ENCODE results near the gene SRPX.
A peak's percentile ranks its signal among the peaks of the same experiment; 100 is the strongest.

Gene SRPX

DNA sequence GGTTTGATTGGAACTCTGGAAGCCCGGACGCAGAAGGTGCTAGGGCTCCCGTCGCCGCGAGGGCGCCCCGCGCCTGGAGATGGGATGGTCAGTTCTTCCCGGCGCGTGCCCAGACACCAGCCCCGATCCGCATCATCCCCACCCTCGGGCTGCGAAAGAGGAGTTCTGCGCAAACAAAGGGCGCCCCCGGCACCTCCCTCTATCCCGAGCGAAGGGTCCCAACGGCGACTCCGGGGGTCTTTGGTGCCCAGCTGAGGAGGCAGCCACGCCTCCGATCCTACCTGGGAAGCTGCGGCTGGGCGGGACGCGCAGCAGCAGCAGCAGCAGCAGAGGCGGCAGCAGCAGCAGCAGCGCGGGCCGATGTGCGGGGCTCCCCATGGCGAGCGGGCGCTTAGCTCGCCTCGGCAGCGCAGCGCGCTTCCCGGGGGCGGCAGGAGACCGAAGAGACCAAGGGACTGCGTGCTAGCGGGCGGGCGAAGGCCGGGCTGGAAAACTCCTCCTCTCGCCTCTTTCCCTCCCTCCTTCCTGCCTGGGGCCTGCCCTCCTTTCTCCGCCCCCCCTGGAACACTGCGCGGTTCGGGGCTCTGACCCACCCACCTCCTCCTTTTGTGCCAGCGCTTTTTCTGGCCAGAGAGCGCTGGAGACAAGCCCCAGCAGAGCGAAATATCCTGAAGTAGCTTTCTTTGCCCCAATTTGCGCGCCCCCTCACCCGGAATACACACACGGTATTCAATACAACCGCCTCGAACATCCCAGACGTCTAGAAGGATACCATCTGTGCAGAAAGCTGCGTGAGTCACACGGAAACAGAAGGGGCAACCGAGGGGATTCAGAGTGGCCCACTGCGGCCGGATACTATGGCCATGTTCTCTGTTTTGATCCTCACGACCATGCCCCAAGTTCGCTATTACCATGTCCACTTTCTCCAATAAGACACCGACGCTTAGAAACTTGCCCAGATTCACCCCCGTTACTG lies at the start of gene SRPX:
Gene SRPX (minus strand): TSS at position 457 of the 976 bp plus-strand sequence. CDS start 79 bp downstream, at position 378.
- peak; percentile 1 for DNase-seq

DNA sequence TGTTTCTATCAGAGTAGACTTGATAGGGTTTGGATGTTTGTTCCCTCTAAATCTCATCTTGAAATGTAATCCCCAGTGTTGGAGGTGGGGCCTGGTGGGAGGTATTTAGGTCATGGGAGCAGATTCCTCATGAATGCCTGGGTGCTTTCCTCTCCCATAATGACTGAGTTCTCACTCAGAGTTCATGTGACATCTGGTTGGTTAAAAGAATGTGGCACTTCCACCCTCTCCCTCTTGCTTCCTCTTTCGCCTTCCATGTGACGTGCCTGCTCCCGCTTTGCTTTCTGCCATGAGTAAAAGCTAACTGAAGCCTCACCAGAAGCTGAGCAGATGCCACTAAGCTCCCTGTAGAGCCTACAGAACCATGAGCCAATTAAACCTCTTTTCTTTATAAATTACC lies 47.3 kb upstream of the SRPX start:
- DNase-seq = no peak

DNA sequence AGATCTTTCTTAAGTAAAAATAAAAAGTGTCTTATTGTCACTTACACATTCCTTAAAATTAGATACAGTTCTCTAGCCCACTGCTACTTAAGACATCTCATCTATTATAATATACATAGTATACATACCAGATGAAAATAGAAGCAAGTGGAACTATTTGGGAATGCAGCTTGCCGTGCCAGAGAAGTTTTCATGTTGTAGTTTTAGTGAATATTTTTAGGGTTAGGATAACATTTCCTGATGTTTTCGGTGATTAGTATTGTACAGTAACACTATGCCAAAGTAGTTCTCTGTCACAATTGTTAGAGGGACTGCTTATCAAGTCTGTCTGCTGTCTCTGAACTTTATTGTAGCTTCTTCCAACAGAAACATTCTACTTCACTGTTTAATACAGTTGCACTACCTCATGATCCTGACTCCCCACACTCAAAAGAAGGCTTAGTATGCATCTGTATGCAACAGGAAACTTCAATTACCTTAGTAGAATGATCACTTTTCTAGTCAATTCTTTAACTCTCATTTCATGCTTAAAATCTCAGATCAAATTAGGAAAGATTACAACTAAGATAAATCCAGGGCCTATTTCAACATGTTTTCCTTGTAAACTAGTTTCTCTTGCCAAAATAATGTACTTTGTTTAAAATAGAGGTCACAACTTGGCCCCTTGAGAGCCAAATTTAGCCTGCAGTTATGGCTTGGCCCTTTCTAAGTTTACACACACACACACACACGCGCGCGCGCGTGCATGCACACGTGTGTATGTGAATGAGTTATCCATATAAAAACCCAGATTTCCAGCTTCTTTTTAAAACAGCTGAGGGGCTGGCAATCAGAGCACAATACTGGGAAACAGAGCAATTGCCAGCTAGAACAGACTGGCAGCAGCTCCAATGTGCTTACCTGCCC lies 42.3 kb upstream of the SRPX start:
- DNase-seq = no peak

GRCh38 chrX:38260231-38260630 lies 39.6 kb upstream of the SRPX start:
- DNase-seq = peak; percentile 20

DNA sequence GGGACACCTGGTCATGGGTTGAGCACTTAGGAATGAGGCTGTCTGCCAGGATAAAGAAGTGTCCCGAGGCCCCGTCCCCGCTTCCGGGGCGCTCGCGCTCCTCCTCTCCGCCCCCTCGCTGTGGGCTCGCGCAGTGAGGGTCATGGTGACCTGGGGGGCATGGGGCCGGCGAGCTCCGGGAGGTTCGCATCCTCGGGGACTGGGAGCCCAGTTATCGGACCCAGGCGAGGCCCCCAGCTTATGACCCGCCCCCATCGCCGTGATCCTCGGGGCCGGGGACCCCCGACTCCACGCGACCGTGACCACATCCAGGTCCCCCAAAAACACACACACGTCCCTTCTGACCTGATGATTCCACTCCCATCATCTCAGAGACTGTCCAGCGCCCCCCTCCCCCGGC lies 35.3 kb upstream of the SRPX start:
- no peak for DNase-seq

DNA sequence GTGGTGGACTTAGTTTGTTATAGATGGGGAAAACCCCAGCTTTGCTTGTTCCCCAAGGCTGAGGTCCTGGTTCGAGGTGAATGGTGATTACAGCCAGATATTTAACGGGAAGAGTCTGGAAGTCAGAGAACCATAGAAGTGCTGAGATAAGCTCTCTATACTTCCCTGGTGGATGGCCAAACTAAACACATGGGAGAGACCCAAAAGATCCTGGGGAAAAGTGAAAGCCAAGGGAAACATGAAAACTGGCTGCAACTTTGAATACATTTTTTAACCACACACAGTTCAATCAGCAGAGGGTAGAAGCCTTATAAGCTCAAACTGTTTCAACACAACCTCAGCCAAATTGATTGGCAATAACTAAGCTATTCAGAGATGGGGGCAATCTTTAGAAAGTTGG lies 29.3 kb upstream of the SRPX start:
- DNase-seq = no peak

- DNase-seq = no peak
Measured at GRCh38 chrX:38247051-38247450, 26.4 kb upstream of the SRPX start.

DNA sequence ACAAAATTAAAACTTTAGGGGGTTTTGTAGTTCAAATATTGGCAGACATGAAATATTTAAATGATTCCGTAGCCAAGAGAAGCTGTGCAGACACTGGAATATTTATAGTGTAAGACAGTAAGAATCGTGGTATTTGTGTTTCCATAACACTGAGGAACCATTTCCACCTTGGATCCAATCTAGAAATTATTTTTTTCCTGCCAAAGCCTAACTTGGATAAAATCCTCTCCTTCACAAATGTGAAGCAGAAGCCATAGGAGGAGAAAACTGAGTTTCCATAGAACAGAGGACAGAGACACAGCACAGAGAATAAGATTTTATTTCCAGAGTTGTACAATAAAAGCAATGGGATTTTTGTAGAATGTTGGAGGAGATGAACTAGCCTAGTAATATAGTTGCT lies 19.9 kb upstream of the SRPX start:
- DNase-seq = no peak

DNA sequence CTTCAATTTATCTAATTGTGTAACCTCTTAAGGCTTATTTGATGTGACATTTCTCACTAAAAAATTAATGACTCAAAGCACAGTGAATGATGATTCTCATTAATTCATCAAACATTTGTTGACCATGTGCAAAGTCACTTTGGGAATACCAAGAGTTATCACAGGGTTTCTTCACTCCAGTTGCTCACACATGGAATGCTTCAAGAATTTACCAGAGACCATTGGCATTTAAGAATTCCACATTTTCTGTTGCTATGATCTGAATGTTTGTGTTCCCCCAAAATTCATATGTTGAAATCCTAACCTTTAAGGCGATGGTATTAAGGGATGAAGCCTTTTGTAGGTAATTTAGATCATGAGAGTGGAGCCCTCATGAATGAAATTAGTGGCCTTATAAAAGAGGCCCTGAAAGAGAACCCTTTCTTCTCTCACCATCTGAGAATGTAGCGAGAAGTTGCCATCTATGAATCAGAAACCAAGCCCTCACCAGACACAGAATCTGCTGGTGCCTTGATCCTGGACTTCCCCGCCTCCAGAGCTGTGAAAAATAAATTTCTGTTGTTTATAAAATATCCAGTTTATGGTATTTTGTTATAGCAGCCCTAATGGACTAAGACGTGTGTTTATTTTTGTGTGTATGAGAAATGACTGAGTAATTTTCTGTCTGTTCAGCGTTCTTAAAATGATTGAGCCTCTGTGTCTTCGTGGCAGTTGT lies 16.4 kb upstream of the SRPX start:
- DNase-seq = no peak

- no peak for DNase-seq
Measured at GRCh38 chrX:38233891-38234667, 13.4 kb upstream of the SRPX start.

DNA sequence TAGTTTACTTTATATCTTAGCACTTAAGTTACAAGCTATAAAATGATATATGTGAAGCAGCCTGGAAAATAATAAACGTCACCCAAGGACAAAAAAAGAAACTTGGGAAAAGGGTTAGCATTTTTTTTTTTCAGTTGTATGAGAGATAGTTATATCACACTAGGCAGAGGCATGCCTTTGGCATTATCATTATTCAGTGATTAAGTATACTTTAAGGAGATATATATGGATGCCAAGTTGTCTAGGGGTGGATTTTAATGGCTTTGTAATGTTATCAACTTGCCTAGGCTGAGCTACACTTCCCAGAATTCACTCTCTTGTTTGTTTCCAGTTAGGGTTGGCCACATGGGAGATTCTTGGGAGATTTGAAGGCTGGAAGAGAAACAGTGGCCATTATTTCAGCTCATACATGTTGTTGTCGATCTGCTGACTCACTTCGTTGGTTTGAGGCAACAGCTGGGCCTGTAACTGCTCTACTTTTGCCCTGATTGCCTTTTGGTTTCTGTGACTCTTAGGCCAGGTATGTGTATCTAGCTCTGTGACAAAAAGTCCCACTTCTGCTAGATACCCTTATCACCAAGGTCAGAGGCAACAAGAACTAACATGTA lies 11.5 kb upstream of the SRPX start:
- DNase-seq = no peak

DNA sequence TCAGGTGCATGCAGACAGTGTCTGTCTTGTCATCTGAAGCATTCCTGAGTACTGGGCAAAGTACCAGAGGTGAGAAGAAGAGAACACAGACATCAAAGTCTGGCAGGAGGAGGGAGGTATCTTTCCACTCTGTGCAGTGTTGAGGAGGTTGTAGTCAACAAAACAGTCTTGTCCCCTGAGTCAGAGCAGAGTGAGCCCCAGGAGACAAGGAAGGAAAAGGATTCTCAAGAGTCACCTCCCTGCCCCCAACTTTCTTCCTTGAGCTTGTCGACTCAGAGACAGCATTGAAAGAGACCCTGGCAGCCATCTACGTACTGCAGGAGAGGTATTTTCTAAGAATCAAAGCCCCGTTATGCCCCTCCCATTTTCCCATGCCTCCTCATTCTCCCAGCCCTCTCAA lies 4.4 kb upstream of the SRPX start:
- DNase-seq = no peak

DNA sequence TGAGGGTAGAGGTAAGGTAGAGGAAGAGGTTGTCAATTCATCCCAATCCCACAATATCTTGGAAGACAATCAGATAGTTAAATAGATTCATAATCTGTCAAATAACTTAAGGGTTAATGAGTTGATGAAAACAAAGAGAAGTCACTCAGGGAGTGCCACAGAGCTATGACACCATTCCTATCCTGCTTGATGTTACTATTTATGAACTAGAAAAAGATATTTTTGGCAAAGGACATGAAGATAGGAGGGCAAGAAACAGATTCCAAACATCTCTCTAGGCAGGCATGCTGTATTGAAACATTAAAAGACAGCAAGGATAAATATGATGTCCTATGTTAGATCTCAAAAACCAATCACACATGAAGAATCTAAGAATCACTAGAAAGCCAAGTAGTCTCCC lies 3.5 kb upstream of the SRPX start:
- DNase-seq = no peak

GRCh38 chrX:38221391-38221929 lies 789 bp upstream of the SRPX start:
- no peak for DNase-seq

GRCh38 chrX:38220024-38220414 lies 652 bp downstream of the SRPX start:
- peak; percentile 34 for DNase-seq

GRCh38 chrX:38216642-38217041 lies 4.0 kb downstream of the SRPX start:
- DNase-seq = no peak

- no peak for DNase-seq
Measured at GRCh38 chrX:38214551-38215531, 5.8 kb downstream of the SRPX start.

DNA sequence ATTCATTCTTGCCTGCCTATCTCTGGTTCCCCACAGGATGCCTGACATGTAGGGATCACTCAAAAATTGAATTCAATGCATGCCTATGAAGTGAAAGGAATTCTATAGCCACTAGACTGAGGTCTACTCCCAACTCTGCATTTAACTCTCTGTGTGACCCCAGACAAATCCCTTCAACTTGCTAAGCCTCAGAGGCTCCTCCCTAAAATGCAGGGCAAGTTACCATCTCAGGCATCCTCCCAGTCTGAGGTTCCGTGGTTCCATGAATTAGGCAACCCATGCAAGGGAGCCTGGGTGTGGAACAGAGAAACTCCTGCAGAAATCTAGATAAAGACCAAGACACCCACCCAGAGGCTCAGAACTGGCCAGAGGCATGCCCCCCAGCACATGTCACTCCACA lies 6.6 kb downstream of the SRPX start:
- no peak for DNase-seq

- DNase-seq = no peak
Measured at GRCh38 chrX:38211891-38212635, 8.6 kb downstream of the SRPX start.
